ENCODE results near the gene CYP27C1. TPM values are rescaled to one million over a fixed set of nuclear protein-coding genes. Genes with fewer than 3 reads are reported as not detected.

CYP27C1 gene
- total RNA-seq, 4 donors from 2014 or later: under 0.01 to 0.26 TPM; not detected in 2

- WGBS: 87% methylated on average over 3 of the region's 3 CpGs
- TF ChIP-seq EP300 (IDR thresholded peaks at IDR 0.05): no peak
- no peak for TF ChIP-seq POLR2AphosphoS5 (IDR thresholded peaks at IDR 0.05)
- TF ChIP-seq, protein P1, sequence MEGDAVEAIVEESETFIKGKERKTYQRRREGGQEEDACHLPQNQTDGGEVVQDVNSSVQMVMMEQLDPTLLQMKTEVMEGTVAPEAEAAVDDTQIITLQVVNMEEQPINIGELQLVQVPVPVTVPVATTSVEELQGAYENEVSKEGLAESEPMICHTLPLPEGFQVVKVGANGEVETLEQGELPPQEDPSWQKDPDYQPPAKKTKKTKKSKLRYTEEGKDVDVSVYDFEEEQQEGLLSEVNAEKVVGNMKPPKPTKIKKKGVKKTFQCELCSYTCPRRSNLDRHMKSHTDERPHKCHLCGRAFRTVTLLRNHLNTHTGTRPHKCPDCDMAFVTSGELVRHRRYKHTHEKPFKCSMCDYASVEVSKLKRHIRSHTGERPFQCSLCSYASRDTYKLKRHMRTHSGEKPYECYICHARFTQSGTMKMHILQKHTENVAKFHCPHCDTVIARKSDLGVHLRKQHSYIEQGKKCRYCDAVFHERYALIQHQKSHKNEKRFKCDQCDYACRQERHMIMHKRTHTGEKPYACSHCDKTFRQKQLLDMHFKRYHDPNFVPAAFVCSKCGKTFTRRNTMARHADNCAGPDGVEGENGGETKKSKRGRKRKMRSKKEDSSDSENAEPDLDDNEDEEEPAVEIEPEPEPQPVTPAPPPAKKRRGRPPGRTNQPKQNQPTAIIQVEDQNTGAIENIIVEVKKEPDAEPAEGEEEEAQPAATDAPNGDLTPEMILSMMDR (IDR thresholded peaks at IDR 0.05): no peak
- no peak for TF ChIP-seq POLR2A (IDR thresholded peaks at IDR 0.05; ENCODE audit: low read depth)
- H3K9me3 ChIP-seq: peaks cover 0 to 7% (median 4%) of the 10 kb centered on the region in 4 donors
These were observed 36.3 kb downstream of the CYP27C1 start for GRCh38 chr2:127183771-127184170.

DNA sequence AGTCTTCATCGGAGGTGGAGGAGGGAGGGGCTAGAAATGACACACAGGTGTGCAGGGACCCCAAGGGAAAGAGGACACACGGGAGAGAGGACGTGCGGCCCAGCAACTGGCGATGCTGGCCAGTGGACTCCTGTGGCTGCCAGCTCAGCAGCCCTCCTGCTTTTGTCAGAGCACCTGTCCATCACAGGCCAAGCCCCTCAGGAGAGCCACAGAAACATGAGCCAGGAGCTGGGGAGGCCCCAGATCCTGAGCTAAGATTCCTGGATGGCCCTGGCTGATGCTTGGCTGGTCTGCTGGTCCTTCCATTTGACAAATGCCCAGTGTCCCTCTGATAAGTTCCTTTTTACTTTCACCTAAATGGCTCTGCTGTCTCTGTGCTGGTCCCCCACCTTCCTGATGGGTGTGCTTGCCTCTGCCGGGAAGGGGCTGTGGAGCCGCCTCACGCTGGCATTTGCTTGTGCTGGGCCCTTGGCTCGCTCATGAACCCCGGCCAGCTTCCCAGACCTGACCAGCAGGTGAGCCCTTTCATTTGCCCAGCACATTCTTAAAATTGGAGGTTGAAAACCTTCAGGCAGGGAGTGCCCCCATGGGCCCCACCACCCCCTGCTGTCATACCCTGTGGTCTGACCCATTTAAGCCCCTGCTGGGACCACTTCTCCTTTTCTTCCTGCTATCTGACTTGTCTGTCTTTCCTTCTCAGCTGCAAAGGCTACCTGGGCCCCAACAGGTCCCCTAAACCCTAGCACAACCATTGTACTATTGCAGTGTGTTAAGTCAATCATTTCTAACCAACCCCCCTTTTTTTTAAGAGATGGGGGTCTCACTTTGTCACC, 37.3 kb downstream of the CYP27C1 start:
- Histone ChIP-seq H3K9me3 (peaks cover 0 to 7% (median 4%) of the 10 kb centered on the region in 4 donors), H3K36me3 (no peaks in the 10 kb centered on the region), H3K27me3 (no peaks in the 10 kb centered on the region), H3K4me3 (no peak overlapping the region), H3K27ac (replicated peaks in 1 of 4) (no peak overlapping the region), H3K4me1 (peaks cover 0 to 5% (median 1%) of the 10 kb centered on the region in 4 donors)
- TF ChIP-seq EP300 (IDR thresholded peaks at IDR 0.05) (no peak), POLR2A (IDR thresholded peaks at IDR 0.05; ENCODE audit: low read depth) (no peak), POLR2AphosphoS5 (IDR thresholded peaks at IDR 0.05) (no peak)
- TF ChIP-seq, protein P1 (IDR thresholded peaks at IDR 0.05): no peak
- no peak for DNase-seq (ENCODE audit: extremely low spot score)
- intact Hi-C loops (cut with DNase I): no loop called here
- 88% methylated on average over 10 of the region's 10 CpGs for WGBS

More at GRCh38 chr2:127183771-127184170, 36.3 kb downstream of the CYP27C1 start:
- H3K36me3 ChIP-seq: no peaks in the 10 kb centered on the region
- no peaks in the 10 kb centered on the region for H3K27me3 ChIP-seq
- H3K4me3 ChIP-seq: no peak overlapping the region
- H3K4me1 ChIP-seq: peaks cover 0 to 5% (median 0%) of the 10 kb centered on the region in 4 donors
- DNase-seq (ENCODE audit: extremely low spot score): no peak
- intact Hi-C loops (cut with DNase I): no loop called here
- no peak overlapping the region for H3K27ac ChIP-seq (replicated peaks in 1 of 4)

- no peak overlapping the region for H3K27ac ChIP-seq (replicated peaks in 1 of 4)
- intact Hi-C loops (cut with DNase I): no loop called here
- no peak for DNase-seq (ENCODE audit: extremely low spot score)
- H3K9me3 ChIP-seq: peaks cover 0 to 7% (median 4%) of the 10 kb centered on the region in 4 donors
- H3K4me3 ChIP-seq: no peak overlapping the region
- TF ChIP-seq POLR2AphosphoS5 (IDR thresholded peaks at IDR 0.05): no peak
- TF ChIP-seq POLR2A (IDR thresholded peaks at IDR 0.05; ENCODE audit: low read depth): no peak
- no peak for TF ChIP-seq EP300 (IDR thresholded peaks at IDR 0.05)
- TF ChIP-seq, protein P1 (IDR thresholded peaks at IDR 0.05): no peak
- H3K4me1 ChIP-seq: peaks cover 1 to 9% (median 5%) of the 10 kb centered on the region in 4 donors
- WGBS: 100% methylated on average over 3 of the region's 4 CpGs
- H3K27me3 ChIP-seq: no peaks in the 10 kb centered on the region
- no peaks in the 10 kb centered on the region for H3K36me3 ChIP-seq
These were observed 38.2 kb downstream of the CYP27C1 start for GRCh38 chr2:127181851-127182250.

DNA sequence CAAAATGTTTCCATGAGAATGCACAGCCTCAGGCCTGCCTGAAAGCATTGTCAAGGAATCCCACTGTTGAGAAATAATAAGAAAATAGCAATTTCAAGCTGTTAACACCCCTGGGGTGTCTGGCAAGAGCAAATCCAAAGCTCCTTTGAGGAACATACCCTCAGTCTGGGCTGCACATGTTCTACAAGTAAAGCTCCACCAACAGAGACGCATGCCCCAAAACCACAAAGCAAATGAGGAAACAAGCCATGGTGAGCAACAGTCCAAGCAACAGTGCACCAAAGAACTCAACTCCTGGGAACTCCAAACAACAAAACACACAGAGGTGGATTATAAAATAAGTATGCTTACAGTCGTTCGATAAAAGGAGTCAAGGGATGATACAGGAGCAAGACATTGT, 40.3 kb downstream of the CYP27C1 start:
- Histone ChIP-seq H3K27me3 (no peaks in the 10 kb centered on the region), H3K4me3 (no peak overlapping the region), H3K36me3 (no peaks in the 10 kb centered on the region), H3K4me1 (peaks cover 14 to 30% (median 24%) of the 10 kb centered on the region in 4 donors), H3K27ac (replicated peaks in 1 of 4) (no peak overlapping the region), H3K9me3 (peaks cover 0 to 7% (median 4%) of the 10 kb centered on the region in 4 donors)
- WGBS: 92% methylated on average over 3 of the region's 3 CpGs
- no peak for DNase-seq (ENCODE audit: extremely low spot score)
- intact Hi-C loops (cut with DNase I): loop anchor here (10.0 kb wide), 1 partner anchor 115 kb away; no protein-coding TSS in a partner anchor
- TF ChIP-seq, protein P1 (IDR thresholded peaks at IDR 0.05): no peak
- TF ChIP-seq POLR2AphosphoS5 (IDR thresholded peaks at IDR 0.05): no peak
- no peak for TF ChIP-seq POLR2A (IDR thresholded peaks at IDR 0.05; ENCODE audit: low read depth)
- no peak for TF ChIP-seq EP300 (IDR thresholded peaks at IDR 0.05)

Measured in esophagus muscularis mucosa (tissue), 4 donors.